Prostate gland (tissue), 2 donors: ENCODE data around the gene SLA2.

ENCODE experiments used
- POLR2A ChIP-seq: fragments of 450-650 bp; IDR thresholded peaks from one replicate; pipeline ENCODE4 v1.6.1; 2016; ENCODE audit warnings: antibody characterized with exemption, mild to moderate bottlenecking
- TF ChIP-seq, protein P1 (sequence below), 4 experiments: fragments of 200-600 bp in 2 of 4; fragments of 450-650 bp in 2 of 4; sonication (generic) in 2 of 4; IDR thresholded peaks; 1 replicate in 3 of 4; 2 replicates in 1 of 4; pipeline ENCODE4 v1.5.1; 2016 to 2019; ENCODE audit warnings: antibody characterized with exemption in 4 of 4, mild to moderate bottlenecking in 2 of 4, moderate library complexity in 2 of 4

DNA sequence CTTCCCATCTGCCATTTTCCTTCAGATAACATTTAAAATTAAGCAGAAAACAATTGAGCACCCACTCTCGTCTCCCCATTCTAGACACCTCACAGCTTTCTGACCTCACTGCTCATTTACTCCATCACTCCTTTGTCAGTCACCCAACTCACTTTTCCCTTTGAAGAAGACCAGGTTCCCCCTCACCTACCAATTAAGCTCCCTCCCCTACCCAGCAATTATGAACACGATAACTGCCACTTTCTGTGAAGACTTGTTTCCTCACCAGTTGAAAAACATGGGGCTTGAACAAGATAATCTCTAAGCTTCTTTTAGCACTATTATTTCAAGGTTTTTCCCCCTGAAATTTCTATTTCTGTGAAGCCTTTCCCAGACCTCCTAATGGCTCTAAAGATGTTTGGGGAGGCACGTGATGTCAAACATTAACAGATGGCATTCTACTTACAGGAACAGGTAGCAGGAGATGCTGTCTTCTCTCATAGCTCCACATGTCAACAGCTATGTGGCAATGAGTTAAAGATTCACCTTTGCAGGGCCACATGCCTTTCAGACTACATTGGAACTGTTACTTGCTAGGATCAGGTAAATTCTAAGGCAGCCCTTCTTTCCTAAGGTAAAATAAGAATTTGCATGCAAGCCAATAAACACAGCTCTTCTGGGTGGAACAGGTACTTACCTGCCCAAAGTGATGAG lies 24.8 kb upstream of the SLA2 start:
- TF ChIP-seq, protein P1, sequence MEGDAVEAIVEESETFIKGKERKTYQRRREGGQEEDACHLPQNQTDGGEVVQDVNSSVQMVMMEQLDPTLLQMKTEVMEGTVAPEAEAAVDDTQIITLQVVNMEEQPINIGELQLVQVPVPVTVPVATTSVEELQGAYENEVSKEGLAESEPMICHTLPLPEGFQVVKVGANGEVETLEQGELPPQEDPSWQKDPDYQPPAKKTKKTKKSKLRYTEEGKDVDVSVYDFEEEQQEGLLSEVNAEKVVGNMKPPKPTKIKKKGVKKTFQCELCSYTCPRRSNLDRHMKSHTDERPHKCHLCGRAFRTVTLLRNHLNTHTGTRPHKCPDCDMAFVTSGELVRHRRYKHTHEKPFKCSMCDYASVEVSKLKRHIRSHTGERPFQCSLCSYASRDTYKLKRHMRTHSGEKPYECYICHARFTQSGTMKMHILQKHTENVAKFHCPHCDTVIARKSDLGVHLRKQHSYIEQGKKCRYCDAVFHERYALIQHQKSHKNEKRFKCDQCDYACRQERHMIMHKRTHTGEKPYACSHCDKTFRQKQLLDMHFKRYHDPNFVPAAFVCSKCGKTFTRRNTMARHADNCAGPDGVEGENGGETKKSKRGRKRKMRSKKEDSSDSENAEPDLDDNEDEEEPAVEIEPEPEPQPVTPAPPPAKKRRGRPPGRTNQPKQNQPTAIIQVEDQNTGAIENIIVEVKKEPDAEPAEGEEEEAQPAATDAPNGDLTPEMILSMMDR (IDR thresholded peaks at IDR 0.05) = no peak
- TF ChIP-seq POLR2A = no peak
